ENCODE measurements around the gene SLC37A1.

The SLC37A1 gene

DNA sequence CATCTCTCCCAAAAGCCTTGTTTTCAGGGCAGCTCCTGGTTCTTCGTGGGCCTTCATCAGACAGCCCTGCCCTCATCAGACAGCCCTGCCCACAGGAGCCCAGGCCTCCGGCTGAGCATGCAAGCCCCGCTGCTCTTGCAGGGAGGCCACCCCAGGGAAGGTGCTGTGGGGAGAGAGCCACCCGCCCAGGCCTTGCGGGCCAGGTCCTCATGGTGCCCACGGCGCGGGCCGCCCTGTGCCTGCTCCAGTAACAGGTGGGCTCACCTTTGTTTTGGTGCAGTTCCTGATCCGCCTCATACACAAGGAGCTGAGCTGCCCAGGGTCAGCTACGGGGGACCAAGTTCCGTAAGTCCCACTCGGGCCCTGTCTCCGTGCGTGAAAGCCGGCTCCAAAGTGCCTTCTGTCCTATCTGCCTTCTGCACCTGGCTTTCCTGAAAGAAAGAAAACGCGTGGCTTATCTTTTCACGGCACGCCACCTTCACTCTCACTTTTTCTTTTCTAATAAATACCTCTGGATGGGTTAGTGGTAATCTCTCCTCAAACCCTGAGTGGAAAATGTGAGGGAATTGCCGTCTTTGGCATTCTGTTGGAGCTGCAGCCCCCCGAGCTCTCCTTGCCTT, 65.9 kb downstream of the SLC37A1 start:
- no peak for DNase-seq (ENCODE audit: low read depth, low spot score)
- in situ Hi-C loops (cut with HindIII; ENCODE audit: low sequenced_read_pairs), result no loop called here
- no peak overlapping the region for H3K4me3 ChIP-seq (ENCODE audit: low read depth, low read length)
- TF ChIP-seq, protein P1, sequence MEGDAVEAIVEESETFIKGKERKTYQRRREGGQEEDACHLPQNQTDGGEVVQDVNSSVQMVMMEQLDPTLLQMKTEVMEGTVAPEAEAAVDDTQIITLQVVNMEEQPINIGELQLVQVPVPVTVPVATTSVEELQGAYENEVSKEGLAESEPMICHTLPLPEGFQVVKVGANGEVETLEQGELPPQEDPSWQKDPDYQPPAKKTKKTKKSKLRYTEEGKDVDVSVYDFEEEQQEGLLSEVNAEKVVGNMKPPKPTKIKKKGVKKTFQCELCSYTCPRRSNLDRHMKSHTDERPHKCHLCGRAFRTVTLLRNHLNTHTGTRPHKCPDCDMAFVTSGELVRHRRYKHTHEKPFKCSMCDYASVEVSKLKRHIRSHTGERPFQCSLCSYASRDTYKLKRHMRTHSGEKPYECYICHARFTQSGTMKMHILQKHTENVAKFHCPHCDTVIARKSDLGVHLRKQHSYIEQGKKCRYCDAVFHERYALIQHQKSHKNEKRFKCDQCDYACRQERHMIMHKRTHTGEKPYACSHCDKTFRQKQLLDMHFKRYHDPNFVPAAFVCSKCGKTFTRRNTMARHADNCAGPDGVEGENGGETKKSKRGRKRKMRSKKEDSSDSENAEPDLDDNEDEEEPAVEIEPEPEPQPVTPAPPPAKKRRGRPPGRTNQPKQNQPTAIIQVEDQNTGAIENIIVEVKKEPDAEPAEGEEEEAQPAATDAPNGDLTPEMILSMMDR (IDR thresholded peaks at IDR 0.05; ENCODE audit: low read depth, low read length), result no peak

DNA sequence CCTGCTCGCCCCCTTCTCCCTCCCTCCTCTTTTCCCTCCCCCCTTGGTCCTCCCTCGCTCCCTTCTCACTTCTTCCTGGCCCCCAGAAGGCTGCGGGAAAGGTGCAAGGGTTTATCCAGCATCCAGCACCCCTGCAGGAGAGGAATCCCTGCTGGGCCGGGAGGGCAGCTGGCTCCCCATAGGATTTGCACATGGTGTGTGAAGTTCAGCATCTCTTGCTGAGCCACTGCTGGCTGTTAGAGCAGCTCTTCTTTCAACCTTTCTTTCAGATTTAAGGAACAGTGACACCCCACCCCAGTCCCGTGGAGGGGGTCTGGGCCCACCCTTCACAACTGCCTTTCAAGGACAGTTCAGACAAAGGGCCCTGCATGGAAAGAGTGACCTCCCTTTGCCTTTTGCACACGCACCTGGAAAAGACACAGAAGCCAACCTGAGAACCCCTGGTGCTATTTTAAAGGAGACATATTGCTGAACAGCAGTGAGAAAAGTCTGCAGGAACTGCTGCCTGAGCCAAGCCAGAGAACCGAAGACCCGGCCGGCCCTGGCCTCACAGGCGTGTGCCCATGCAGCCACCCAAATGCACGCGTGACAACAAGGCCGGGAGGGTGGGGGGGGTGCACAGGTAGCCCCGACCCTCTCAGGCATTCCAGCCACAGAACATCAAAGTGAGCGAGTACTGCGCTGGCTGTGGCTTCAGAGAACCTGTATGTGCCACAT, 66.6 kb downstream of the SLC37A1 start:
- DNase-seq (ENCODE audit: low read depth, low spot score), result no peak
- in situ Hi-C loops (cut with HindIII; ENCODE audit: low sequenced_read_pairs), result no loop called here
- TF ChIP-seq, protein P1 (IDR thresholded peaks at IDR 0.05; ENCODE audit: low read depth, low read length), result no peak
- H3K4me3 ChIP-seq (ENCODE audit: low read depth, low read length), result no peak overlapping the region

DNA sequence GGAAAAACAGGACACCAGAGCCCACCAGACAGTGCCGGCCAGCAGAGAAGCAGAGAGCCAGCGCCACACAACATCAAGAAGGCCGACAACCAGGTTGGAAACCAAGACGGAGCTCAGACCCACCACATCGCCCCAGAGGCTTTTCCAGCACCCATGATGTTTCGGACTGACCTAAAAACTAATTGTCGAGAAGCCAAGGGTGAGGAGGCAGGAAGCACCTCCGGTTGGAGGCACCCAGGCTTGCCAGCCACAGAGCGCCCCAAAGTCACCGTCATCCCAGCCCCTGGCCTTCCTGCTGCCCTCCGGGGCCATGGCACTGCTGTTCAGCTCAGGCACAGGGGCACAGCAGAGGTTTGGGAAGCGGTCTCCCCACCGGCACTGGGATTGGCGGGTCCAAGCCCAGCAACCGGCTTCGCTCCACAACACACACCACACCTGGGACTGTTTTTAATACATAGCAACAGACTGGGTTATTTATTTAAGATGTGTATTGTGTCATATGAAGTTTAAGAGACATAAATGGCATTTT, 67.2 kb downstream of the SLC37A1 start:
- TF ChIP-seq, protein P1 (IDR thresholded peaks at IDR 0.05; ENCODE audit: low read depth, low read length), result no peak
- H3K4me3 ChIP-seq (ENCODE audit: low read depth, low read length), result no peak overlapping the region
- in situ Hi-C loops (cut with HindIII; ENCODE audit: low sequenced_read_pairs), result no loop called here
- no peak for DNase-seq (ENCODE audit: low read depth, low spot score)

DNA sequence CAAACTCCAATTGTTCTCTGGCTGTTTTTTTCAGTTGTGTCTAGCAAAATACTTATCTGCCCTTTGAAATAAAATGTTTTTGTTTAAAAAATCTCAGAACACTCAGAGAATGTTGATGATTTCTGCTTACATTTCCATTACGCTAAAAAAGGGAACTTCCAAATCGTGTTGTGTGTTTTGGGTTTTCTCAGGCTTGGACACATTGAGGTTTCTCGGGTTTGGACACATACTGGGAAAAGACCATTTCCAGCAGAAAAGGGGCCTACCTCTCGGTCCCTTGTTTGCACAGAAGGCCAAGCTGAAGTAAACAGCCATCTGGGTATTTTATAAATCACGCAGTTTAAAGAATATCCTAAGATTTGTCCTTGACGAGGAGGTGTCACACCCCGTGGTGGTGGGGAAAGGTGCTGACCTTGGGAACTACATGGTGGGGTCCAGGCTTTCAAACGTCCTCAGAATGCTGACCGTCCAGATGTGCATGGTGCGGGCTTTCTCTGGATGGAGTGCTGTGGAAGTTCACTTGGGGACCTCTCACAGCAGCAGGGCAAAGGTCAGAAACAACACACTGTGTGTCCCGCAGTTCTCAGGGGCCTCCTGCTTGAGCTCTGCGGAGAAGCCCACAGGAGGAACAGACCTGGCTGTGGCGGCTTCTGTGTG, 67.8 kb downstream of the SLC37A1 start:
- H3K4me3 ChIP-seq (ENCODE audit: low read depth, low read length), result no peak overlapping the region
- in situ Hi-C loops (cut with HindIII; ENCODE audit: low sequenced_read_pairs), result no loop called here
- TF ChIP-seq, protein P1 (IDR thresholded peaks at IDR 0.05; ENCODE audit: low read depth, low read length), result no peak
- no peak for DNase-seq (ENCODE audit: low read depth, low spot score)

DNA sequence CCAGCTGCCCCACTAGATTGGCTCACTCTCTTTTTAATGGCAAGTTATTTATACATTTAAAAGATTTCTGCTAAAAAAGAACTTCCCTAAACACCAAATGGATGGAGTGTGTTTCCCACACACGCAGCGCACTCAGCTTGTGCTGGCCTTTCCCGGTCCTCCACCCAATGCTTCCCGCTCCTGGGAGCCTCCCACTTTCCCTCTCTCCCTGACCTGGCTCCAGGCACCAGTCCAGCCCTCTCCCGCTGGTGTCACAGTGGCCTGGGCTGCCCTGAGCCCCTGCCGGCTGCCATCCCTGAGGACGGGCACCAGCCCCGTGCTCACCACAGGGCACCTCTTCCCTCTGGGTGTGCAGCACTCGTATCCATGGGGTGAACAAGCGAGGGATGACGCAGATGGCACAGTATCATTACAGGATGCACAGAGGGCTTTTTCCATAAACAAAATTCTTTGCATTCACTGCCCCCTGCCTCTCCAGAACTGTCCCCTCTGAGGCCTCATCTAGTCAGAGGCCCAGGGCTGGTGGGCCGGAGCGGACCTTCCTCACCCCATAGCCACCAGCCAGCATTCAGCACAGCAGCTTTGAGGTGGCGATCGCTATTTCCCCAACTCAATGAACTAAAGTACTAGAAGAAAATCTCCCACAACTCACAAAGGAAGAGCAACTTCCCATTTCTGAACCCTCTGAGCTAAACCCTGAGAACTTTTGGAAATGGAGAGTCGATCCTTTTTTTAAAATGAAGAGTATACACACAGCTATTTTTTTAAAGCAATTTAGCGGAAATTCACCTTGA, 68.5 kb downstream of the SLC37A1 start:
- no peak overlapping the region for H3K4me3 ChIP-seq (ENCODE audit: low read depth, low read length)
- in situ Hi-C loops (cut with HindIII; ENCODE audit: low sequenced_read_pairs), result no loop called here
- no peak for DNase-seq (ENCODE audit: low read depth, low spot score)
- TF ChIP-seq, protein P1 (IDR thresholded peaks at IDR 0.05; ENCODE audit: low read depth, low read length), result no peak

All from astrocyte of the spinal cord (primary cell).